Cerebellar nuclear complex (tissue), 1 donor: ENCODE data around the gene SYT6.
"Not testable (repeated sequence)": the region's sequence is repeated elsewhere in the genome, so short reads cannot be mapped to it uniquely, and the experiment has no call there.

Experiments
- DNase-seq, 2 experiments: peaks; one replicate each; lab custom pipeline; 2025; lab: John Stamatoyannopoulos, UW

SYT6 gene

GRCh38 chr1:114072246-114072645 is 81.4 kb downstream of the SYT6 start:
- DNase-seq = no peak

DNA sequence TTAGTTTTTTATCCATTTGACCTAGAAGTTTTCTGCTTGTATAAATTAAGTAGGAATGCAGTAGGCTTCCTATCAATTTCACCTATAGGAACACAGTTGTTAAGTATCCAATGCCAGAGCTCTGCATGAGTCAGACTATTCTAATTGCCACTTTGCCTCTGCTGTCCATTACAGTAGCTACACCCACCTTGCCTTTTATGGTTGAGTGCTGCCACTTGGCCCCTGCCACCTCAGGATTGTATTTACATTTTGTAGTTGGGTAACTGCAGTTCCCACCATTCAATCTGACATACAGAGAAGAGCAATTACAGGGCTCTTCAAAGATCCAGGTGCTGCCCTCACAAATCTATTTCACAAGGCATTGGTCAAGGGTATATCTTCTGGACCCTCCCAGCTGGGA is 83.9 kb downstream of the SYT6 start:
- DNase-seq = not testable (repeated sequence)

DNA sequence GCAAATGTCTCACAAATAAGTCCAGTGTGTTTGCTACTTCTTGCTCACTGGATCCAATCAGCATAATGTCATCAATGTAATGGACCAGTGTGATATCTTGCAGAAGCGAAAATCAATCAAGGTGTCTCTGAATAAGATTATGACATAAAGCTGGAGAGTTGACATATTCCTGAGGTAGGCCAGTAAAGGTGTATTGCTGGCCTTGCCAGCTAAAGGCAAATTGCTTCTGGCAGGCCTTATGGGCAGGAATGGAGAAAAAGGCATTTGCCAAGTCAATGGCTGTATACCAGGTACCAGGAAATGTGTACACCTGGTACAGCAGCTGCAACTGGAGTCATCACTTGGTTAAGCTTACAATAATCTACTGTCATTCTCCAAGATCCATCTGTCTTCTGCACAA is 85.0 kb downstream of the SYT6 start:
- DNase-seq = not testable (repeated sequence)

DNA sequence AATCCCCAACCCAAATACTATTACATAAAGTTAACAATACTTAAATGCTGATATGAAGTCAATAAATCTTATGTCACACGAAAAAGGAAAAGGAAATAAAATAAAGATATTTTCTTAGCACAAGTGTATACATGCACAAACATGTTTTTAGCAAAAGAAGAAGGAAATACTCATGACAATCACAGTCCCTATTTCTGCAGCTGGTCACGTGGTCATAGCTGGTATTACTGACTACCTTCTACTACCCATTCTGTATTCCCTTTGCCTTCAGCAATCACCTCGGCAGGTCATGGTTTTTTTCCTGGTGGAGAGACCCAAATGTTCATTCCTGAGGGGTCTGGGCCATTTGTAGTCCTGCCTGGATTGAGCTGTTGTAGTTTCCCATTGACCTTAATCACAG is 88.0 kb downstream of the SYT6 start:
- not testable (repeated sequence) for DNase-seq

- DNase-seq = no peak
Measured at GRCh38 chr1:114063544-114063943, 90.1 kb downstream of the SYT6 start.

GRCh38 chr1:114062477-114063099 is 91.1 kb downstream of the SYT6 start:
- no peak for DNase-seq

- DNase-seq = no peak
Measured at GRCh38 chr1:114061121-114061830, 92.4 kb downstream of the SYT6 start.

DNA sequence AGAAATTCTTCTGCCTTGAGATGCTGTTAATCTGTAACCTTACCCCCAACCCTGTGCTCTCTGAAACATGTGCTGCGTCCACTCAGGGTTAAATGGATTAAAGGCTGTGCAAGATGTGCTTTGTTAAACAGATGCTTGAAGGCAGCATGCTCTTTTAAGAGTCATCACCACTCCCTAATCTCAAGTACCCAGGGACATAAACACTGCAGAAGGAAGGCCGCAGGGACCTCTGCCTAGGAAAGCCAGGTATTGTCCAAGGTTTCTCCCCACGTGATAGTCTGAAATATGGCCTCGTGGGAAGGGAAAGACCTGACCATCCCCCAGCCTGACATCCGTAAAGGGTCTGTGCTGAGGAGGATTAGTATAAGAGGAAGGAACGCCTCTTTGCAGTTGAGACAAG is 95.4 kb downstream of the SYT6 start:
- not testable (repeated sequence) for DNase-seq

GRCh38 chr1:114054148-114054547 is 99.5 kb downstream of the SYT6 start:
- DNase-seq = no peak

- no peak for DNase-seq
Measured at GRCh38 chr1:114048232-114048631, 105.4 kb downstream of the SYT6 start.

GRCh38 chr1:114043548-114043947 is 110.1 kb downstream of the SYT6 start:
- DNase-seq = no peak

DNA sequence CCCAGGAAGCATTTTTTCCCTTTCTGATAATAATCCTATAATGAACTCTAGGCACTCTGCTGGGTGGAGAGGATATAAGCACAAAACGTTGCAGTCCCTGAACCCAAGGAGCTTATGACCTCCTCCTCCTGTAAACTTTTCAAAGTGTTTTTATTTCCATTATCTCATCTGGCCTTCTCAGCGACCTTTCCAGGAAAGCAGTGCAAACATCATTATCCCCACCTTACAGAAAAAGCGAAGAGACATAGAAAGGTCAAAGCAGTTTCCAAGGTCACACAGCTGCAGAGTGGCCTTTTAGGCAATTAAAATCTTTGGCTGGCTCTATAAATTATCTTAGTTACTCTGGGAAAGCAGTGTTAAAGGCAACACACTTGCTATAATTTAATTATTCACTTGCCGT is 110.6 kb downstream of the SYT6 start:
- no peak for DNase-seq

GRCh38 chr1:114040273-114041015 is 113.2 kb downstream of the SYT6 start:
- no peak for DNase-seq
